ENCODE data around the gene ZNF264.

GRCh38 chr19:57202160-57202559 is 10.9 kb downstream of the ZNF264 start:
- no peak for TF ChIP-seq CTCF (IDR thresholded peaks at IDR 0.05; ENCODE audit: low read depth, low read length)
- no peak for TF ChIP-seq POLR2A (IDR thresholded peaks at IDR 0.05; ENCODE audit: extremely low read depth, insufficient read length)

All from NB4 (cell line).